Activated CD4-positive, alpha-beta T cell treated with anti-CD3 and anti-CD28 coated beads, Interleukin-2, amount 10 ng/mL, durations not matched to agents 24 days and 14 days (primary cell): ENCODE measurements around the gene MPP3. TPM values are rescaled to one million over a fixed set of nuclear protein-coding genes. Genes with fewer than 3 reads are reported as not detected.
"Not testable (repeated sequence)": the region's sequence is repeated elsewhere in the genome, so short reads cannot be mapped to it uniquely, and the experiment has no call there.

ENCODE experiments used
- DNase-seq: peaks from one replicate; pipeline ENCODE4 v3.0.0; 2022
- H3K27ac Mint-ChIP-seq: one replicate; pipeline ENCODE4 v1.8.0; 2022; ENCODE audit warnings: mild to moderate bottlenecking, mixed read lengths
- H3K27me3 Mint-ChIP-seq: one replicate; pipeline ENCODE4 v1.8.0; 2022; ENCODE audit warnings: mixed read lengths
- H3K36me3 Mint-ChIP-seq: one replicate; pipeline ENCODE4 v1.8.0; 2022; ENCODE audit warnings: low read depth, mild to moderate bottlenecking, mixed read lengths
- H3K4me1 Mint-ChIP-seq: one replicate; pipeline ENCODE4 v1.8.0; 2021; ENCODE audit warnings: mixed read lengths
- H3K4me3 Mint-ChIP-seq: one replicate; pipeline ENCODE4 v1.8.0; 2022; ENCODE audit warnings: mild to moderate bottlenecking, moderate library complexity, mixed read lengths
- H3K9me3 Mint-ChIP-seq: one replicate; pipeline ENCODE4 v1.8.0; 2021; ENCODE audit warnings: mixed read lengths
- intact Hi-C: fragments of 100-400 bp; cut with micrococcal nuclease; formaldehyde crosslinking; loops from one replicate; pipeline ENCODE4 v1.15.1; 2023
- total RNA-seq: library from RNA; stranded (reverse); gene quantifications from 2 replicates; pipeline ENCODE4 v1.2.3, GENCODE V29; 2022

The MPP3 gene
- total RNA-seq, 1 donor from 2014 or later = 0.63 TPM

- H3K27ac Mint-ChIP-seq = no peak overlapping the region
- intact Hi-C loops = no loop called here
These were observed 40.1 kb upstream of the MPP3 start for GRCh38 chr17:43873091-43873490.

GRCh38 chr17:43871946-43872690, 39.2 kb upstream of the MPP3 start:
- H3K27me3 Mint-ChIP-seq = peaks cover 25% of the 10 kb centered on the region

More at GRCh38 chr17:43873091-43873490, 40.1 kb upstream of the MPP3 start:
- Mint-ChIP-seq H3K4me3 (no peak overlapping the region), H3K4me1 (no peaks in the 10 kb centered on the region), H3K9me3 (no peaks in the 10 kb centered on the region), H3K27me3 (peaks cover 17% of the 10 kb centered on the region), H3K36me3 (no peaks in the 10 kb centered on the region)
- no peak for DNase-seq

GRCh38 chr17:43869031-43869430, 36.1 kb upstream of the MPP3 start:
- H3K27me3 Mint-ChIP-seq = peaks cover 30% of the 10 kb centered on the region
- H3K27ac Mint-ChIP-seq, intact Hi-C loops, DNase-seq, H3K36me3 Mint-ChIP-seq, H3K4me3 Mint-ChIP-seq, H3K4me1 Mint-ChIP-seq, H3K9me3 Mint-ChIP-seq: not testable (repeated sequence)

More at GRCh38 chr17:43871946-43872690, 39.2 kb upstream of the MPP3 start:
- Mint-ChIP-seq H3K4me1 (no peaks in the 10 kb centered on the region), H3K9me3 (no peaks in the 10 kb centered on the region), H3K36me3 (no peaks in the 10 kb centered on the region), H3K4me3 (no peak overlapping the region), H3K27ac (no peak overlapping the region)
- no peak for DNase-seq
- intact Hi-C loops = no loop called here

- Mint-ChIP-seq H3K4me1 (no peaks in the 10 kb centered on the region), H3K27me3 (peaks cover 27% of the 10 kb centered on the region), H3K9me3 (no peaks in the 10 kb centered on the region), H3K27ac (no peak overlapping the region), H3K36me3 (no peaks in the 10 kb centered on the region), H3K4me3 (no peak overlapping the region)
- intact Hi-C loops = no loop called here
- no peak for DNase-seq
These were observed 35.5 kb upstream of the MPP3 start for GRCh38 chr17:43868226-43868994.

- intact Hi-C loops = no loop called here
- H3K27me3 Mint-ChIP-seq = peaks cover 25% of the 10 kb centered on the region
- no peak overlapping the region for H3K27ac Mint-ChIP-seq
- H3K4me3 Mint-ChIP-seq = no peak overlapping the region
- no peaks in the 10 kb centered on the region for H3K4me1 Mint-ChIP-seq
- DNase-seq = no peak
- H3K9me3 Mint-ChIP-seq = no peaks in the 10 kb centered on the region
- no peaks in the 10 kb centered on the region for H3K36me3 Mint-ChIP-seq
These were observed 31.4 kb upstream of the MPP3 start for GRCh38 chr17:43864161-43864984.

GRCh38 chr17:43861960-43862359, 29.0 kb upstream of the MPP3 start:
- H3K4me3 Mint-ChIP-seq = no peak overlapping the region
- no peaks in the 10 kb centered on the region for H3K4me1 Mint-ChIP-seq
- H3K36me3 Mint-ChIP-seq = no peaks in the 10 kb centered on the region
- DNase-seq = no peak
- no peak overlapping the region for H3K27ac Mint-ChIP-seq
- H3K27me3 Mint-ChIP-seq = peaks cover 11% of the 10 kb centered on the region
- H3K9me3 Mint-ChIP-seq = no peaks in the 10 kb centered on the region
- intact Hi-C loops = no loop called here

- intact Hi-C loops = no loop called here
- H3K27me3 Mint-ChIP-seq = peaks cover 9% of the 10 kb centered on the region
- no peak for DNase-seq
- H3K9me3 Mint-ChIP-seq = no peaks in the 10 kb centered on the region
- no peaks in the 10 kb centered on the region for H3K36me3 Mint-ChIP-seq
- H3K27ac Mint-ChIP-seq = no peak overlapping the region
- no peaks in the 10 kb centered on the region for H3K4me1 Mint-ChIP-seq
- no peak overlapping the region for H3K4me3 Mint-ChIP-seq
These were observed 28.1 kb upstream of the MPP3 start for GRCh38 chr17:43860927-43861622.

- intact Hi-C loops = no loop called here
- no peak overlapping the region for H3K4me3 Mint-ChIP-seq
- H3K27ac Mint-ChIP-seq = no peak overlapping the region
- H3K9me3 Mint-ChIP-seq = no peaks in the 10 kb centered on the region
- H3K27me3 Mint-ChIP-seq = peaks cover 7% of the 10 kb centered on the region
- no peak for DNase-seq
- H3K36me3 Mint-ChIP-seq = no peaks in the 10 kb centered on the region
- H3K4me1 Mint-ChIP-seq = no peaks in the 10 kb centered on the region
These were observed 27.3 kb upstream of the MPP3 start for GRCh38 chr17:43860077-43860725.

- DNase-seq = no peak
- no peaks in the 10 kb centered on the region for H3K36me3 Mint-ChIP-seq
- peaks cover 4% of the 10 kb centered on the region for H3K27me3 Mint-ChIP-seq
- H3K4me3 Mint-ChIP-seq = no peak overlapping the region
- no peaks in the 10 kb centered on the region for H3K9me3 Mint-ChIP-seq
- H3K27ac Mint-ChIP-seq = no peak overlapping the region
- intact Hi-C loops = no loop called here
- no peaks in the 10 kb centered on the region for H3K4me1 Mint-ChIP-seq
These were observed 25.1 kb upstream of the MPP3 start for GRCh38 chr17:43857957-43858600.

GRCh38 chr17:43857141-43857540, 24.2 kb upstream of the MPP3 start:
- Mint-ChIP-seq H3K9me3 (no peaks in the 10 kb centered on the region), H3K4me1 (no peaks in the 10 kb centered on the region), H3K4me3 (no peak overlapping the region), H3K36me3 (no peaks in the 10 kb centered on the region), H3K27me3 (peaks cover 4% of the 10 kb centered on the region), H3K27ac (no peak overlapping the region)
- intact Hi-C loops = no loop called here
- DNase-seq = no peak

- H3K27me3 Mint-ChIP-seq = peaks cover 4% of the 10 kb centered on the region
These were observed 23.2 kb upstream of the MPP3 start for GRCh38 chr17:43856141-43856540.

GRCh38 chr17:43855061-43855460, 22.1 kb upstream of the MPP3 start:
- Mint-ChIP-seq H3K36me3 (no peaks in the 10 kb centered on the region), H3K4me3 (no peak overlapping the region), H3K27me3 (peaks cover 4% of the 10 kb centered on the region), H3K4me1 (no peaks in the 10 kb centered on the region), H3K27ac (no peak overlapping the region), H3K9me3 (no peaks in the 10 kb centered on the region)
- intact Hi-C loops = no loop called here
- DNase-seq = no peak

More at GRCh38 chr17:43856141-43856540, 23.2 kb upstream of the MPP3 start:
- no peak for DNase-seq
- Mint-ChIP-seq H3K4me3 (no peak overlapping the region), H3K4me1 (no peaks in the 10 kb centered on the region), H3K9me3 (no peaks in the 10 kb centered on the region), H3K27ac (no peak overlapping the region), H3K36me3 (no peaks in the 10 kb centered on the region)
- intact Hi-C loops = no loop called here

GRCh38 chr17:43854498-43854897, 21.6 kb upstream of the MPP3 start:
- Mint-ChIP-seq H3K27me3 (peaks cover 1% of the 10 kb centered on the region), H3K4me3 (no peak overlapping the region), H3K36me3 (no peaks in the 10 kb centered on the region), H3K9me3 (no peaks in the 10 kb centered on the region), H3K4me1 (no peaks in the 10 kb centered on the region), H3K27ac (no peak overlapping the region)
- DNase-seq = no peak
- intact Hi-C loops = no loop called here
